Measurements from ENCODE around the gene MLLT3.

MLLT3 gene

GRCh38 chr9:20557285-20557684, 65.0 kb downstream of the MLLT3 start:
- no peak for DNase-seq (ENCODE audit: low spot score)

GRCh38 chr9:20553558-20554149, 68.6 kb downstream of the MLLT3 start:
- no peak for DNase-seq (ENCODE audit: low spot score)

DNA sequence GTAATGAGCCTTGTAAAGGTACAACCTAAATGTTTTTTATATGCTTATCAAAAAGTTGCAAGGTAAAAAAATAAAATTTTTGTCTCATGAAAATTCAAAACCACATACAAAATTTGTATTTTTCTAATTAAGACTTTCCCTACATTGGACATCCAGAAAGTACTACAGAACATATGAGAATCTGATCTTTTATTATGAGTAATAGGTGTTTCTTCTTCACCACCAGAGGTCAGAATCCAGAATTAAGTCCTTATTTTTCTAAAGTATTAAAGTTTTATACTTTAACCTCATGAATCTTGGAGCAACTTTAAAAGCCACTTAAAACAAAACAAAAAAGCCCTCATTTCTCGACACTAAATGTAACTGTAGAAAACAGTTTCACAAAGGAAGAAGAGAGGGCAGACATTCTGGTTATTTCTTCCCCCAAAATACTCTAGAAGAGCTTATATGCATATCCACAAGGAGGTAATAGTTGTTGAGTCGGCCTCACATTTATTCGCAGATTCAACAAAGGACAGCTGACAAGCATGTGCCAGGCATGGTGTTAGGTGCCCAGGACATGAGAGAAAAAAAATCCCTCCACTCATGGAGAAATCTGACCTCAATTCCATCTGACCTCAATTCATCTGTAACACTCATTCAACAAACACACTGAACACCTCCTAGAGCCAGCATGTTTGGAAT, 69.3 kb downstream of the MLLT3 start:
- DNase-seq (ENCODE audit: low spot score): no peak

GRCh38 chr9:20551835-20552234, 70.5 kb downstream of the MLLT3 start:
- DNase-seq (ENCODE audit: low spot score): no peak

DNA sequence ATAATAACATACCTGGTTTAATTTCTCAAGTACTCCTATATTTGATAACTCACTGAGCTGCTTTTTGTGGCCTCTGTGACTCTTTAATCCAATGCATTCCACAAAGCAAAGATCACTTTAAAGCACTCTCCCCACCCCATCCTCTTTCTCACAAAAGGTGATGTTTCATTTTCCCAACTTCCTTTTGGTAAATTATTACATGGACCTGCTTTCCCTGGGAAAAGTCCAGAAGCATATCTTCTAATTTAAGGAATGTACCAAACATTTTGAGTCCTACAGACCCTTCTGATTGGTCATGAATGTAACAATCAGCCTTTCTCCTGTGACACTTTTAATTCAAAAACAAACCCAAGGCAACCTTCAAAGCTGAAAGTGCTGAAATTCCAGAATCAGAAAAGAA, 71.1 kb downstream of the MLLT3 start:
- no peak for DNase-seq (ENCODE audit: low spot score)

GRCh38 chr9:20550326-20550725, 72.0 kb downstream of the MLLT3 start:
- DNase-seq (ENCODE audit: low spot score): no peak

DNA sequence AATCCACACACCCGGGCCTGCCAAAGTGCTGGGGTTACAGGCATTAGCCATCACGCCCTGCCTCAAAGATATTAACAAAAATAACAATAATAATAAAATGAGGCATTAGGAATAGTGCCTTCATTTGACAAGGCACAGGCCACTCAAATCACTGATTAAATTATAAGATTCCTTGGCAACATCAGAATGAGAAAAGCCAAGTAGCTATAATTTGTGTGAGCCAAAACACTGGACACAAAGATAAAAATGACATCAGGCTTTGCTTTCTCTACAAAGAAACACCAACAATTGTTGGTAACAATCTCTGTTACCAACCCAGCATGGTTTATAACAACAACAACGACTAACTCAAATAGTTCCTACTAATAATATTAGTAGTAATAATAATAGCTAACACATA, 73.2 kb downstream of the MLLT3 start:
- DNase-seq (ENCODE audit: low spot score): no peak

DNA sequence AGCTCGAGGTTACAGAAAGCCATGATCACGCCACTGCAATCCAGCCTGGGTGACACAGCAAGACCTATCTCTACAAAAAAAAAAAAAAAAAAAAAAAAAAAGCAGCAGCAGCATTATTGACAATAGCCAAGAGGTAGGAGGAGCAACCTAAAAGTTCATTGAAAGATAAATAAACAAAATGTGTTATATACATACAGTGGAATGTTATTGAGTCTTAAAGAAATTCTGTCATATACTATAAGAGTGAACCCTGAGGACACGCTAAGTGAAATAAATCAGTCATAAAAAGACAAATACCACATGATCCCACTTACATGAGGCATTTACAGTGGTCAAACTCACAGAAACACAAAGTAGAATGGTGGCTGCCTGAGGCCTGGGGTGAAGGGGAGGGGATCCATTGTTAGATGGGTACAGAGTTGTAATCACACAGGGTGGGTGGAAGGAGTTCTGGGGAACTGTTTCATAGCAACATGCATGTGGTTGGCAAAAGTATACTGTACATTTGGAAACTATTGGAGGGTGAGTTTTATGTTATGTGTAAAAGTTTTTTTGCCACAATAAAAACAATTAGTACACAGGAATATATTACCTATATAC, 77.2 kb downstream of the MLLT3 start:
- no peak for DNase-seq (ENCODE audit: low spot score)

DNA sequence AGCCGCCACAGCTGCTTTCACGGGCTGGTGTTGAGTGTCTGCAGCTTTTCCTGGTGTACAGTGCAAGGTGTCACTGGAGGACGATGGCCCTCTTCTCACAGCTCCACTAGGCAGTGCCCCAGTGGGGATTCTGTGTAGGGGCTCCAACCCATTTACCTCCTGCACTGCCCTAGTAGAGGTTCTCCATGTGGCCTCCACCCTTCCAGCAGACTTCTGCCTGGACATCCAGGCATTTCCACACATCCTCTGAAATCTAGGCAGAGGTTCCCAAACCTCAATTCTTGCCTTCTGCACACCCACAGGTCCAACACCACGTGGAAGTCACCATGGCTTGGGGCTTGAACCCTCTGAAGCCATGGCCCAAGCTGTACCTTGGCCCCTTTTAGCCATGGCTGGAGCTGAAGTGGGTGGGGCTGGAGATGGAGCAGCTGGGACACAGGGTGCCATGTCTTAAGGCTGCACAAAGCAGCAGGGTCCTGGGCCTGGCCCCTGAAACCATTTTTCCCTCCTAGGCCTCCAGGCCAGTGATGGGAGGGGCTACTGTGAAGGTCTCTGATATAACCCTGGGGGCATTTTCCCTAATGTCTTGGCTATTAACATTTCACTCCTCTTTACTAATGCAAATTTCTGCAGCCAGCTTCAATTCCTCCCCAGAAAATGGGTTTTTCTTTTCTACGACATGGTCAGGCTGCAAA, 82.0 kb downstream of the MLLT3 start:
- DNase-seq (ENCODE audit: low spot score): no peak

GRCh38 chr9:20538956-20539355, 83.3 kb downstream of the MLLT3 start:
- no peak for DNase-seq (ENCODE audit: low spot score)

GRCh38 chr9:20538092-20538491, 84.2 kb downstream of the MLLT3 start:
- DNase-seq (ENCODE audit: low spot score): no peak

GRCh38 chr9:20537294-20537693, 85.0 kb downstream of the MLLT3 start:
- no peak for DNase-seq (ENCODE audit: low spot score)

DNA sequence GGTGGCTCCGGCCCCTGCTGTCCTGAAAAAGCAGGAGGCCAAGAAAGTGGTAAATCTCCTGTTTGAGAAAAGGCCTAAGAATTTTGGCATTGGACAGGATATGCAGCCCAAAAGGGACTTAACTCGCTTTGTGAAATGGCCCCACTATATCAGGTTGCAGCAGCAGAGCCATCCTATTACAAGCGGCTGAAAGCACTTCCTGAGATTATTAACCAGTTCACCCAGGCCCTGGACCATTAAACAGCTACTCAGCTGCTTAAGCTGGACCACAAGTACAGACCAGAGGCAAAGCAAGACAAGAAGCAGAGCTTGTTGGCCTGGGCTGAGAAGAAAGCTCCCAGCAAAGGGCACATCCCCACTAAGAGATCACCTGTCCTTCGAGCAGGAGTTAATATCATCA, 89.7 kb downstream of the MLLT3 start:
- no peak for DNase-seq (ENCODE audit: low spot score)

DNA sequence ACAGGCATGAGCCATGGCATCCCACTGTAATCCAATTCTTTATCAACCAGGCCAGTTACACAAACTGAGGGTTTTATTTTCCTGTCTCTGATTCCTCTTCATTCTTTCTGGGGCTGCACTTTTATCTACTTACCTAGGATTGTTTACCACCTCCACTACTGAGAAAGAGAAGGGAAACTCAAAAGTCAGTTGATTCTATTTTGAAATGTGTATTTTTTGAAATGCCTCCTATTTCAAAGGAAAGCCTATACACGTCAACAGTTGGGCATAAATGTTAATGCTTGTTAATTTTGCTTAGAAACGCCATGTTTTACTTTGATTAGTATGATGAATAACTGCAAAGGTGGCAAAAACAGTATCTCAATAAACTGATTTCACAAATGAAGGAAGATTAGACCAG, 92.5 kb downstream of the MLLT3 start:
- DNase-seq (ENCODE audit: low spot score): no peak

DNA sequence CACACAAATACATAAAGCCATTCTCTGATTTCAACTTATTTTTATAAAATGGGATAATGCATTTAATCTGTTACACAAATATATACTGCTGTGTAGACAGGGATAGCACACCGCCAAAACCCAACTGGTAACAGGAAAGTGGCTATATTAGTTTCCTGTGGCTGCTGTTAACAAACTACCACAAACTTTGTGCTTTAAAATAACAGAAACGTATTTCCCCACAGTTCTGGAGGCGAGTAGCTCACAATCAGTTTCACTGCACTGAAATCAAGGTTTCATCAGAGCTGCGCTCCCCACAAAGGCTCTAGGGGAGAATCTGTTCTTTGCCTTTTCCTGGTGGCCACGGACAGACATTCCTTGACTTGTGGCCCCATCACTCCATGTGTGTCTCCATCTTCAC, 94.0 kb downstream of the MLLT3 start:
- DNase-seq (ENCODE audit: low spot score): no peak

DNA sequence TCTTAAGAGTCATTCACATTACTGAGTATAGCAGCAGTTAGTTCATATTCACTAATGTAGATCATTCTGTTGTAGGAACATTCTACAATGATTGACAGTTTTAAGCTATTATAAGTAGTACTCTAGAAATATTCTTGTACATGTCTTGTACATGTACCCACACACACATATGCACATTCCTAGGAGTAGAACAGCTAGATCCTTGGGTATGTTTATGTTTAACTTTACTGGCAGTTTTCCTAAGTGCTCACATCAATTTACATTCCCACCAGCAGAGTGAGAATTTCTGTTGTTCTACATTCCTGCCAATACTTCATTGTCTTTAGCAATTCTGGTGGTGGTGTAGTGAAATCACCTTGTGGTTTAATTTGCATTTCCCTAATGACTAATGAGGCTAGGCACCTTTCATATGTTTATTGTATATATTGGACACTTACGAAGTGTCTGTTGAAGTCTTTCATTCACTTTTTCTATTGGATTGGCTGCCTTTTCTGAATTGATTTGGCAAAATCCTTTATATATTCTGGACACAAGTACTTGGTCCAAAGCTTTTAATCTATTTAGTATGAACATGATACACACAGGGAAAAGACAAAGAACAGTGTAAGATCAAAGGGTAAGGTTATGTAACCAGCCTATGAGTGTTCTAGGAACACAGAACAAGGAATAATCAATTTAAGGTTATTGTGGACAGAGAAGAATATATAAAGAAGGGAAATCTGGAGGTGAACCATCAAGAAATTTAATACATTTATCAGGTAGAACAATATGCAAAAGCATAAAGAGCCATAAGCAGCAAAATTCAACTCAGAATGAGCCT, 95.6 kb downstream of the MLLT3 start:
- no peak for DNase-seq (ENCODE audit: low spot score)

DNA sequence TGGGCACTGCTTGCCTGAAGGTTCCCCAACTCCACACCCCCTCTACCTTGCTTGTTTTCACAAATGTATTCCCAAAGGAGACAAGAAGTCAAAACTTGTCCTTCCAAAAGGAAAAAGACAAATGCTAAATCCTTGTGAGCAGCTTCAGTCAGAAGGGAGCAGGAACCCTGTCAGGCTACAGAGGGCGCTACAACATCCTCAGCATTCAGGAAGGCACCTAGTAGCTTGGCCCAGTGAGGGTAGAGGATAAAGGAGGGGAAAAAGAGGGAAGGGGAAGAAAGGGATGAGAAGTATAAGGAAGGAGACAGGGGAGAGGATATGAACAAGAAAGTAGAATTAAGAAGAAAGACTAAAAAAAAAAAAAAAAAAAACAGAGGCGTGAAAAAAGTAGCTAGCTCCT, 97.5 kb downstream of the MLLT3 start:
- DNase-seq (ENCODE audit: low spot score): no peak

DNA sequence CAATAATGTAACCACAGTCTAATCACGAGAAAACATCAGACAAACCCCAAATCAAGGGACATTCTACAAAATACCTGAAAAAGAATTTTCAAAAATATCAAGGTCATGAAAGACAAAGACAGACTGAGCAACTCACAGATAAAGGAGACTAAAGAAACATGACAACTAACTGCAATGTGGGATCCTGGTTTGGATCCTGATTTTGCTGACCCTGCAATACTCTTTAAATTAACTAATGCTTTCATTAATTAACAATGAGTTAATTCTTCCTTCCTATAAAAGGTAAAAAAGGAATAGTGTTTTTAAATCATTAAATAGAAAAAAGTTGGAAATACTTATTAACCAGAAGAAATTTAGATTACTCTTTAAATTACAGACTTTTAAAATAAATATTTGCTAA, 103.6 kb downstream of the MLLT3 start:
- DNase-seq (ENCODE audit: low spot score): no peak

GRCh38 chr9:20513126-20513913, 109.0 kb downstream of the MLLT3 start:
- DNase-seq (ENCODE audit: low spot score): no peak

DNA sequence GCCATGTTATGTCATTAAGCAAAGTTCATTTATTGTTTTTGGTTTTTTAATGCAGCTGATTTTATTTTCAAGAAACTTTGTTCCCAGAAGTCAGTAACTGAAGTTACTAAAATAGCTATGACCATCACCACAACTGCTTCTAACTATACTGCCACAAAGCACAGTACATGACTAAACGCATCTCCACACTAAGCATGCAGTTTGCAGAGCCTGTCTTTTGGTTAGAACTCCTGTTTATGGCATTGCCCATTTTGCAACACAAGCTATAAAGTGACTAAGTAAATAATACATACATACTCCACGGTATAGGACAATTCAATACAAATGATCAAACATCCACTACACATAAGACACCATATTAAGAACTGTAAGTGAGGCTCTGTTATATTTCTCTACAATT, 109.7 kb downstream of the MLLT3 start:
- no peak for DNase-seq (ENCODE audit: low spot score)

- DNase-seq (ENCODE audit: low spot score): peak; percentile 43
These were observed 110.2 kb downstream of the MLLT3 start for GRCh38 chr9:20512106-20512505.

DNA sequence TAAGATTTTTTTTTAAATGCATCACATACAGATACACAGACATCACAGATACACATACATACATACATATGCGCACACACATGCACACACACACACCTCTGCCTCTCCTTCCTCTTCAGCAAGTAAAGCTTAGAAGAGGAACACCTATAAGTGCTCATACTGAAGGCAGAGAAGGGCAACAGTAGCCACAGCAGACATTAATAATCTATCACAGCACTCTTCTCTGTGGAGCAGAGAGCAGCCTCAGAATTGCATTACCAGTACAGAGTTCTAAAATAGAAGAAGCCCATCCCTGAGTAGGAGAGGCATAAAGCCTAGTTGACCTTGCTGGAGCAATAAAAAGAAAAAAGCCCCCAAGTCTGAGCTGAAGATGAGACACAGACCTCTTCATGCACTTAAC, 110.6 kb downstream of the MLLT3 start:
- DNase-seq (ENCODE audit: low spot score): no peak

All from AG08396 (cell line).